Activated naive CD4-positive, alpha-beta T cell treated with Interleukin-2 at 50 U/mL for 16 hours (primary cell): ENCODE measurements around the gene PLA2G15.
"Not testable (repeated sequence)": the region's sequence is repeated elsewhere in the genome, so short reads cannot be mapped to it uniquely, and the experiment has no call there.

Experiments
- DNase-seq: peaks from one replicate; pipeline ENCODE4 v3.0.0-alpha.2; 2020

The PLA2G15 gene

DNA sequence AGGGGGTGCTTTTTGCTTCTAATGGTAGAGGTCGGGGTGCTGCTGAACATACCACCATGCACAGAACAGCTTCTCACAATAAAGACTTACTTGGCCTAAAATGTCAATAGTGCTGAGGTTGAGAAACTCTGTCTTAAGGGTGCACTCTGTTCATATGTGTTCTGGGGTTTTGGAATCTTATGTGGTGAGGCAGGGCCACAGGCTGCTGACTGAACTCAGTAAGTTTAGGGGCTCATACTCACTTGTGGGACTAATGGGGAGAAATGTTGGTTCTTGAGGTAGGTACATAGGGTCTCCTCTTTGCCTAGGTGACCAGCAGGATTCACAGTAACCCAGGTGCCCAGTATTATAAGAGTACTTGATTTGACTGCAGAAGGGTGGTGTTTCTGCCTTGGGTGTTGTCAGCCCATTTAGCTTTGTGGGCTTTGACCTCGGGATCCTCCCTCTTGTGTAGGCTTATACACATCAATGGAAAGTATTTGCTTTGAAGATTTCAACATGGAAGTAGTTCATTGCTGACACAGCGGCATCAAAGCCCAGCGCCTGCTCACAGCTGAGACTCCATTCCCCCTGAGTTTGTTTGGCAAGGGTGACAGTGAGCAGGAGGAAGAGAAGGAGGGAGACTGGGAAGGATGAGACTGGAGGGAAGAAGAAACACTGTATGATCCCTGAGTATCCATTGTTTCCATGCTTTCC is 36.3 kb downstream of the PLA2G15 start:
- no peak for DNase-seq

DNA sequence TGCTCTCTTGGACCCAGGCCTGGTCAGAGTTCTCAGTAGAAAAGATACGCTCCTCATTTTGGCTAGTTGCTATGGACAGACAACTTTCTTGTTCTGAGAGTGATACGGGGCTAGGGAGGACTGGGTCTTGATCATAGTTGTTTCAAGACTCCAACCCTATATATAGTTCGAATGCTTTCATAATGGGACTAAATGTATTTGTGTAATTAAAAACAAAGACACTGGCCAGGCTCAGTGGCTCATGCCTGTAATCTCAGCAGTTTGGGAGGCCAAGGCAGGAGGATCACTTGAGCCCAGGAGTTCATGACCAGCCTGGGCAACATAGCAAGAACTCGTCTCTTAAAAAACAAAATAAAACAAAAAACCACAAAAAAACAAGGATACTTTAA is 36.9 kb downstream of the PLA2G15 start:
- DNase-seq, result no peak

DNA sequence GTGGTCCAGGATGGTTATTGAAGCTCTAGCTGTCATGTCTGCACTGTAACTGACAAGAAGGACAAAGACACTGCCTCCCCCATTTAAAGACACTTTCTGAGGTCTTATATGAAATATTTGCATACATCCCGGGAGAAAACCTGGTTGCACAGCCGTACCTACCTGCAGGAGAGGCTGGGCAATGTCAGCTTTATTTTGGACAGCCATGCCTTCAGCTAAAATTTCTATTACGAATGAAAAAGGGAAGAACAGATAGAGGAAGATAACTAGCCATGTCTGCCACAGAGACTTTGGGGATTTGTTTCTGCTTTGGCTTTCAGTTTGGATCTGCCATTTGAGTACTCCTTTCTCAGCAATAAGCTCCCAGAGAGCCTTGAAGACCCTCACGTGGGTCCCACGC is 38.2 kb downstream of the PLA2G15 start:
- DNase-seq, result no peak

DNA sequence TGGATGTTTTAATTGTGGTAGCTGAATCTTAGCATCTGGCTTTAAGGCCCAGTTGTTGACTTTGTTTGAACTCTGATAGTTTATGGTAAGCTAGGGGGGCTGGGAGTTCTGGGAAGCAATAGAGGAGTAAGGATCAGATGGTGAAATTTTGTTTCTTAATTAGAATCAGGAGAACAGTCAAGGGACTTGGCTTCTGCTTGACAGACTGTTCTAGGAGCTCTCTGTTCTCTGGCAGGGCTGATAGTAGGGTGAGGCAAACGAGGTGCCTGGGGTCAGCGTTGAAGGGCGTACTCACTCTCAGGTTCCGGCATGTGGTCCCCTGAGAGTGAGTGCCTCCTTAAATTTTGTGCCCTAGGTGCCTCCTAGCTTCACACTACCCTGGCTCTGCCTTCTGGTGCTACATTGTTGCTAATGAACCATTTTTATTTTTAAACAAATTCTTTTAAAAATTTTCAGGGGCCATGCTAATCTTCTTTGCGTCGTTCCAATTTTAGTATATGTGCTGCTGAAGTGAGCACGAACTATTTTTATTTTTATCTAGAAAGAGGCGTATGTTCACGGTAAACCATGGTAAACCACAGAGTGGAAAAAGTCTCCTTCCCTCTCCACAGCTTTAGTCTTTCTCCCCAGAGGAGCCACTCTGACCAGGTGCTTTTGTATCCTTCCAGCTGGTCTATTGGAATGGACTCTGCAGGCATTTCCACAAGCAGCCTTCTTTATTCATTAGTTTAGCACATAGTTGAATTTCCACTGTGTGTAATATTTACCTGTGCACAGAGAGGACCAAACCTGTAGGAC is 38.8 kb downstream of the PLA2G15 start:
- DNase-seq, result no peak

DNA sequence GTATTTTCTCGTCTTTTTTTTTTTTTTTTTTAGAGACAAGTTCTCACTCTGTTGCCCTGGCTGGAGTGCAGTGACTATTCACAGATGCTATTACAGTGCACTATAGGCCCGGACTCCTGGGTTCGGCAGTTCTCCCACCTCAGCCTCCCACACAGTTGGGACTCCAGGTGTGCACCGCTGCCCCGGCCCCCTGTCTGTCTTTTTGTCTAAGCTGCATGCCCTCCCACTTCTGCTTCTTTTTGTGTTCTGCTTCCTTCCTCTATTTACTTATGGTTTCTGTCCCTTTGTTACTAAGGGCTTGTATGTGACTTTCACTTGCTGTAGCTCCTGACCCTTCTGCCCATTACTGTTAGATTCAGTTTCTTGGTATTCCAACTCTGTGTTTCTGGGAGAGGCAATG is 39.7 kb downstream of the PLA2G15 start:
- no peak for DNase-seq

DNA sequence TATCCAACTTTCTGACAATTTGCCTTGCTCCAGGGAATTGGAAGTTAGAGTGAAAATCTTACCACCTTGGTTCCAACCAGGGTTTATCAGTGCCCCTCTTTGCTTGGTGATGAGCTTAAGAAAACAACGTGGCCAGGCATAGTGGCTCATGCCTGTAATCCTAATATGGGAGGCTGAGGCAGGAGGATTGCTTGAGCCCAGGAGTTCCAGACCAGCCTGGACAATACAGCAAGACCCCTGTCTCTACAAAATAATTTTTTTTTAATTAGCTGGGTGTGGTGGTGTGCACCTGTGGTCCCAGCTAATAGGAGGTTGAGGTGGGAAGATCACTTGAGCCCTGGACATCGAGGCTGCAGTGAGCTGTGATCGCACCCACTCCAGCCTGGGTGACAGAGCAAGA is 40.5 kb downstream of the PLA2G15 start:
- DNase-seq, result no peak

DNA sequence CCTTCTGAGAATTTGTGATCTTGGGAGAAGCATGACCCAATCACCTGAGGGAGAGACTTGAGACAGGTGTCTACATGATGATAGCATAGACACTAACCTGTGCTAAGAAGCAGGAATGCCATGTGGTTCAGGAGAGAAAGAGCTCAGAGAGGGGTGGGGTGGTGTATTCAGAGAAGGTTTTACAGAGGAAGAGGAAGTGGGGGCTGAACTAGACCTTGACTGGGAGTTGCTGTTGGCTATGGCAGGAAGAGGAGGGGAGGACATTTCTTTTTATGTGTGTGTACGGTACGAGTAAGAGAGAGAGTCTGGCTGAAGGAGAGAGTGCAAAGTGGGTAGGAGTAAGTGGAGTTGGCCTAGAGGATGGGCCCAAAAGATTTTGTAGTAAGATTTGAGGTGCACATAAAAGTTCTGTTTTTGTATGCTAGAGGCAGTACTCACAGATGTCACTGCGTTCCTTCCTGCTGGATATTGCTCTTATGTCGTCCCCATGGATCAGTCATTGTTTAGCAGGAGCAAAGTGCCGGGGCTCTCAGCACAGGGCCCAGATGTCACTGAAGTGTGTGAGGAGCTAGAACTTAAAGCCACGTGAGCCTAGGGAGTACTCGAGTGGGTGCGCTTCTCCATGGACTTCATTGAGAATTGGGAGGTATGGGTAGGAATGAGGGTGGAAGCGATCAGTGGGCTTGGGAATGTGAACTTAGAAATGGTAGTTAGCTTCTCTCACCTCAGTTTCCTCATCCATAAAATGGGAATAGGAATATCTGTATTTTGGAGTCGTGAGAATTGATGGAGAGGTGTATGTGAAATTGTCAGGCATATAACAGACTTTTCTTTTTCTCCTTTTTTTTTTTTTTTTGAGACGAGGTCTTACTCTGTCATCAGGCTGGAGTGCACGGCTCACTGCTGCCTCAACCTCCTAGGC is 41.2 kb downstream of the PLA2G15 start:
- DNase-seq, result no peak

DNA sequence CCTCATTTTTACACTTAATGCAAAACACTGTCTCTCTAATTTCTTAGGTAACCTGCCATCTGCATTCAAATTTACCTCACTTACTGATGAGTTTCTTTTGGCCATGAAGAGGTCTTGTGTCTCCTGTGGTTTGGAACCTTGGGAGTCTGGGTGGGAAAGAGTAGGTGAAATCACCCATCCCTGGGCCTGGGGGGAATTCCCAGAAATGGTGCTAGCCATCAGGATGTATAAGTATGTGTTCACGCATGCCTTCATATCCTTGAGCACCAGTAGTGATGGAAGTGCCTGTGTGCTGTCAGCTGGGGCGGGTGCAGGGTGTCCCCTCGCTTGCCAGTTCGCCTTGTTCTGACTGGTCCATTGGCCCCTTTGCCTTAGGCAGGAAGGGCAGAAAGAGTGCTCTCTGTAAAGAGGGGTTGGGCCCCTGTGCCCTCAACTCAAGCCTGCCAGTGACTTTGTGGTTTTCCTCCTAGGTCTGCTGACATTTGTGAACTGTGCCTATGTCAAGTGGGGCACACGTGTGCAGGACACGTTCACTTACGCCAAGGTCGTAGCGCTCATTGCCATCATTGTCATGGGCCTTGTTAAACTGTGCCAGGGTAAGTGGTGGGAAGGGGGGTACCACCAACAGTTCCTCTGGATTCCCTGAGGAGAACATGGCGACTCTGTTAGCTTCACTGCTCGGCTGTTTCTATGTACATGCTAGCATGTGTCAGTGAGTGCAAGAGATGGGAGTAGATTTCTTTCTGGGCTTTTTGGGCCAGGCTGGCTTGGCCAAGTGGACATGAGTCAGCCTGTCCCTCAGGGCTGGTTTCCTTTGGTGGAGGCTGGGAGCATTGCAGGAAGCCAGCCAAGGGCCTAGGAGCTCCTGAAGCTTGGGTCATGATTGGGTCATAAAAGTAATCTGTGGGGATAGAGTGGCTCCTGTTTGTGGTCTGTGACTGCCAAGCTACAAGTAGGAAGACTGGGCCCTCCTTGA is 42.4 kb downstream of the PLA2G15 start:
- DNase-seq, result peak; percentile 27

DNA sequence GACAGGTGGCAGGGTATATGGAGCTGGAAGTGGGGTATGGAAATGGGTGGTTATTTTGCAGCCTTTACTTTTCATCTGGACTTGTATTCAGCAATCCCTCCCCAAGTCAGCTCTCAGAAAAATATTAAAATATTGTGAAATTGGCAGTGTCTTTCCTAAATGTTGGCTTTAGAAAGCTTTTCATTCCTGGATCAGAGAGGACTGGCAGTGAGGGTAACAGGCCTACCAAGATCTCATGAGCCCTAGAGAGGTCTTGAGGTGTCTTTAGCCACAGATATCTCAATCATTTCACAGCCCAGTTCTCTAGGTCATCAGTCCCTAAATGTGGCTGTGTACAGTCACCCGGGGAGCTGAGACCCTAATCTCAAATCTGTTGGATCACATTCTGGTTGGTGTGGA is 43.1 kb downstream of the PLA2G15 start:
- DNase-seq, result no peak

DNA sequence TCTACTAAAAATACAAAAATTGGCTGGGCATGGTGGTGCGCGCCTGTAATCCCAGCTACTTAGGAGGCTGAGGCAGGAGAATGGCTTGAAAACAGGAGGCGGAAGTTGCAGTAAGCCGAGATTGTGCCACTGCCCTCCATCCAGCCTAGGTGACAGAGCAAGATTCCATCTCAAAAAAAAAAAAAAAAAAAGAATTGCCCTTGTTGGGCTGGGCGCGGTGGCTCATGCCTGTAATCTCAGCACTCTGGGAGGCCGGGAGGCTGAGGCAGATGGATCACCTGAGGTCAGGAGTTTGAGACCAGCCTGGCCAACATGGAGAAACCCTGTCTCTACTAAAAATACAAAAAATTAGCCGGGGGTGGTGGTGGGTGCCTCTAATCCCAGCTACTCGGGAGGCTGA is 43.6 kb downstream of the PLA2G15 start:
- DNase-seq, result not testable (repeated sequence)

DNA sequence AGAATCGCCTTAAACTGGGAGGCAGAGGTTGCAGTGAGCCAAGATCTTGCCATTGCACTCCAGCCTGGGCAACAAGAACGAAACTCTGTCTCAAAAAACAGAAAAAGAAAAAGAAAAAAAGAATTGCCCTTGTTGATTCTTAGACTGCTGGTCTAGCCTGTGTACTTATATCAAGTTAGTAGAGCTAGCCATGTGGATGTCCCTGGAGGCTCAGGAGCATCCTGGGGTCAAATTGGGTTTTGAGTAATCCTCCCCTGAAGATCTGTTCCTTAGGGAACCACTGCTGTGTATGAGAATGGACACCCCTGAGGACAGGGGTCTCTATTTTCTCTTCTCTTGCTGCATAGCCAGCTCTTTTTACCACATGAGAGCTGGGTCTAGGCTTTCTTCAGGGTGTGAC is 44.0 kb downstream of the PLA2G15 start:
- no peak for DNase-seq

DNA sequence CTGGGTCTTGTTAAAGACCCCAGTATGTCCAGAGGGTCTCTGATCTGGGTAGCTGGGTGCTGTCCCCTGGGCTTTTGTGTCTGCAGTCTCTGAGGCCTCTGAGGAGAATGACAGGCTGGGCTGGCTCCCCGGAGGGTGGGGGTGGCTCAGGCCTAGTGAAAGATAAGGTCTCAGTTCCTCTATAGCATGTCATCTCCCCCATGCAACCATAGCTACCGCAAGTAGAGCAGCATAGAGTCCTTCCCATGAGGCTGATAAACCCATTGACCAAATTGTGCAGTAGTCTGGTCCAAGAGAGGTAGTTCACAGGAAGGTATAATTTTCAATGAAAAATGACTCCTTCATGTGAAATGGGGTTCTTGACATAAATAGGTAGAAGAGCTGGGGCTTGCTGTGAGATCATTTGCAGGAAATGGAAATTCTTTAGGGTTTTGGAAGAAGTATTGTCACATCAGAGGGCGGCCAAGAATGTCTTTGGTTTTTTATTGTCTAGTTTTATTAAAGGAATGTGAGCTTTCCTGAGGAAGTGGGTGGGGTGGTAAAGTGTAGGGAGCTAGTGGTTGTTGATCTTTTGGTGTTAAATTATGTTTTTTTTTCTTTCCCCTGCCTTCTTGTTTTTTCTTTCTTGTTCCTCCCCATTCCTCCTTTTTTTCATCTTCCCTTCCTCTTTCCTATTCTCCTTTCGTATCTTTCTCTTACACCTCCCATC is 44.6 kb downstream of the PLA2G15 start:
- peak; percentile 60 for DNase-seq

DNA sequence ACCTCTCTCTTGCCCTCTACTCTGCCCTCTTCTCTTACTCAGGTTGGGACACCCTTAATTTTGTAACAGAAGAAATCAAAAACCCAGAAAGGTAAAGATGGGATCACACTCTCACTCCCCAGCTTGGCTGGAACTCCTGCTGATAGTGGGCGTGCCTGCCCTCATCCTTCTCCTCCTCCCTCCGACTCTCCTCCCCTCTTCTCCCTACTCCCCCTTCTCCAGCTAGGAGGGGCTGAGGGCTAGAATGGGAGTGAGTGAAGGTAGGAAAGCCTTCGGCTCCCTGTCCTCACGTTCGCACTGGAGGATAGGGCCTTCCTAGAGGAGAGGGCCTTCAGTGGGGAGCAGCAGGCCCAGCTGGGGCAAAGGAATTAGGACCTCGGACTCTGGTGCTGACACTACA is 45.3 kb downstream of the PLA2G15 start:
- no peak for DNase-seq

DNA sequence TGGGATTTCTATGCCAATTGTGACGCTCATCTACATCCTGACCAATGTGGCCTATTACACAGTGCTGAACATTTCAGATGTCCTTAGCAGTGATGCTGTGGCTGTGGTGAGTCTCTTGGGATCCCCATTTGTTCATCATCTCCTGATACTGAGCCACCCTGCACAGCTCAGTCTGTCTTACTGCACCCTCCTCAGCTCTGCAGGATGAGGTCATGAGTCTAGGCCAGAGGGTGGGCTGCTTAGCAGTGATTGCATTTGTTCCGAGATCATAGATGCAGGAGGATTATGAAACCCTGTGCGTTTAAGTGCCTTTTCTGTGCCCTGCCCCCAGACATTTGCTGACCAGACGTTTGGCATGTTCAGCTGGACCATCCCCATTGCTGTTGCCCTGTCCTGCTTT is 46.1 kb downstream of the PLA2G15 start:
- DNase-seq, result no peak

DNA sequence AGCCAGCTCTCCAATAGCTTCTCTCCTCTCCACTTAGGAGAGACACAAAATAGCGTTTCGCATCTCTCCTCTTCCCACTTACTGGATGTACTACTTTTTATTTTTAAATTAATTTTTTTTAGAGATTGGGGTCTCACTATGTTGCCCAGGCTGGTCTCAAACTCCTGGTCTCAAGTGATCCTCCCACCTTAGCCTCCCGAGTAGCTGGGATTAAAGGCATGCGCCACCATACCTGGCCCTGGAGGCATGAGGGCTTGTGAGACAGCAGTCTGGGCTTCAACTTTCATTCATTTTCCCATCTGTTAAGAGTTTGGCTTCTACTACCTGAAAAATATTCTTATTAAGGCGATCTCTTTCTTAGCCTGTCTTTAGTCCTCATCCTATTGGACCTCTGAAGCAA is 47.3 kb downstream of the PLA2G15 start:
- DNase-seq, result no peak

DNA sequence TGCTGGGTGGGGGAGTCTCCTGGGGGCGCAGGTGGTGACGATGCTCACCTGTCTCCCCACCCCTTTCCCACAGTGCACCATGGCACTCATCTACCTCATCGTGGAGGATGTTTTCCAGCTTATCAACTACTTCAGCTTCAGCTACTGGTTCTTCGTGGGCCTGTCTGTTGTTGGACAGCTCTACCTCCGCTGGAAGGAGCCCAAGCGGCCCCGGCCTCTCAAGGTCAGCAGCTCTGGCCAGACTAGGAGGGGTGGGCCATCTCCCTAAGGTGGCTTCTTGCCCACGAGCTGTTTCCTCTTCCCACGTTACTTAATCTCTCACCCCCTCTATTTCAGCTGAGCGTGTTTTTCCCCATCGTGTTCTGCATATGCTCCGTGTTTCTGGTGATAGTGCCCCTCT is 51.1 kb downstream of the PLA2G15 start:
- DNase-seq, result no peak

DNA sequence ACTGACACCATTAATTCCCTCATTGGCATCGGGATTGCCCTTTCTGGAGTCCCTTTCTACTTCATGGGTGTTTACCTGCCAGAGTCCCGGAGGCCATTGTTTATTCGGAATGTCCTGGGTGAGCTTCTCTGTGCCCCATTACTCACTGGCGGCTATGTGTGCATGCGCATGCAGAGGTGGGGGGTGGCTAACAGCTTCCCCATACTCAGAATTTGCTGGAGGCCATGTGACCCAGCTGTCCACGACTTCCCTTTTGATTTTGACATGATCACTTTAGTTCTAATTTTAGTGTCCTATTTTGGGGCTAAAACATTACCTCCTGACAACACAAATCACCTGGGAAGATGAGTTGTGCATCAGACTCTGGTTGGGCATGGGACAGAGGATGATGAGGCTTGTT is 51.5 kb downstream of the PLA2G15 start:
- no peak for DNase-seq

DNA sequence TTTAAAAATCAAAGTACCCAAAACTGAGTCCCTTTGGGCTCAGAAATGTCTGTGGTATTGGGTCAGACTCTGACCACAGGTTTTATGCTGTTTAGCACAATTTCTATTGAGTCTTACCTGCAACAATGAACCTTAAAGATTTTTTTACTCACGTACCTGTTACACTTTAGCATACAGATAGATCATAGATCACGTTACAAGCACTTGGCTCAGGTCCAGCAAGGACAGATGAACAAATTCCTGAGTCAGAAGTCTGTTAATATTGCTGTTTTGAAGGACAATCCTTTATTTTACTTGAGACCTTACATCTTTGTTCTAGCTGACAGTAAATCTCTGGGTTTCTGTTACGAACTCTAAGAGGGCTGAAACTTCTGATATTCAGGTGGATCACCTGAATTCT is 52.7 kb downstream of the PLA2G15 start:
- no peak for DNase-seq

DNA sequence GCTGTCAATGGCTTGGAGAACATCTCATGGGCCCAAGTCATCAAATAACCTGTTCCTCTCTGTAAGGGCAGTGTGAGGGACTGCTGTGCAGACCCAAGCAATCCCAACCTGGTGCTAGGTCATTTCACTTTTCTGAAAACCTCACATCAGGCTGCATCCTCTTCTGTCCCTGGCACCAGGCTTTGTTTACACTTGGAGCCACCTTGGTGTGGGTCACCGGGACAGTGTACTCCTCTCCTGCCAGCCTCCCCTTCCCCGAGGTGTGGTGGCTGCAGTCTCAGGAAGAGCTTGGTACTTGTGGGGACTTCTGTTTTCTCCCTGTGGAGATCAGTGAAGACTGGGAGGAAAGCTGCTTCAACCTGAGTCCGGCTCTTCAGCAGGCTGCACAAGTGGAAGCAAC is 53.1 kb downstream of the PLA2G15 start:
- DNase-seq, result no peak

DNA sequence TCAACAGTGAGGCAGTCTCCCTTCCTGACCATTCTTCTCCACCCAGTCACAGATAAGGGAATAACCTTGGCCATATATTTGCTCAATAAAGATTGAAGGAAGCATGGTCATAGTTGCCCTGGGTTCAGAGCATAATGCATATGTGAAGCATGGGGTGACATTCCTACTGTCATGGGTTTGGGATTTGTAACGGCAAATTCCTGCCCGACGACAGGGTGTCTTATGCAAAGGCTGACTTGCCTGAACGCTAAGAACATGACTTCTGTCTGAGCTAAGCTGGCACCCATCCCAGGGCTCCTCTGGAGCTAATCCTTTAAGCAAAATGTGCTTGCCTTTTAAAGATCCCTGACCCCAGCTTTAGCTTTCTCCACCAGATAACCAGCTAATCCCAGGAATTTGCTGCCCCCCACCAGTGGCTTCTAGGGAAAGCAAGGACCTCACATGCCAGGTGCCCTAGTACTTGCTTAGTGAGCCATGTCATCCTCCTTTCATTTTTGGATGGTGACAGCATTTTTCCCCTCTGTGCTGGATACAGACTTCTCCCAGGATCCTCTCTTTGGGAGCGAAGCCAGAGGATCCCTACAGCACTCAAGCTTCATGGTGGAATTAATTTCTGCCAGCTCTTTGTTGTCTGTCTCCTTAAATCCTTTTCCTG is 53.9 kb downstream of the PLA2G15 start:
- DNase-seq, result no peak
